Breast epithelium (tissue), 4 donors: ENCODE results near the gene SPATA24. TPM values are rescaled to one million over a fixed set of nuclear protein-coding genes. Genes with fewer than 3 reads are reported as not detected.
A peak's percentile ranks its signal among the peaks of the same experiment; 100 is the strongest.

Experiments
- DNase-seq, 2 donors: peaks; one replicate each; pipeline ENCODE4 v3.0.0-alpha.2; 2019; ENCODE audit warnings: low spot score in 2 of 2
- H3K27ac ChIP-seq, 2 donors: fragments of 200-600 bp; sonication (generic) in 1 of 2; one replicate each; pipeline ENCODE4 v1.5.1; 2016 to 2019; ENCODE audit warnings: mild to moderate bottlenecking in 1 of 2
- H3K27me3 ChIP-seq, 2 donors: fragments of 200-600 bp; sonication (generic) in 1 of 2; one replicate each; pipeline versions ENCODE4 v1.5.1 to v1.6.0; 2017 to 2019; ENCODE audit warnings: control low read depth in 1 of 2, mild to moderate bottlenecking in 1 of 2
- H3K36me3 ChIP-seq: fragments of 200-600 bp; one replicate; pipeline ENCODE4 v1.5.1; 2019
- H3K4me1 ChIP-seq, 2 donors: fragments of 200-600 bp; sonication (generic); one replicate each; pipeline ENCODE4 v1.5.1; 2016 to 2019; ENCODE audit warnings: control low read depth in 1 of 2
- H3K4me3 ChIP-seq, 3 donors: fragments of 200-600 bp; sonication (generic); 1 replicate in 2 of 3; 2 replicates in 1 of 3; pipeline ENCODE4 v1.5.1; 2016 to 2019; ENCODE audit warnings: mild to moderate bottlenecking in 3 of 3, moderate library complexity in 2 of 3
- H3K9me3 ChIP-seq, 2 donors: fragments of 200-600 bp; sonication (generic) in 1 of 2; one replicate each; pipeline ENCODE4 v1.5.1; 2016 to 2019; ENCODE audit warnings: control low read depth in 1 of 2
- CTCF ChIP-seq, 3 donors: fragments of 450-650 bp; IDR thresholded peaks; one replicate each; pipeline ENCODE4 v1.5.1; 2016 to 2017; ENCODE audit warnings: antibody characterized with exemption in 3 of 3, mild to moderate bottlenecking in 3 of 3, moderate library complexity in 3 of 3
- POLR2A ChIP-seq: fragments of 450-650 bp; IDR thresholded peaks from one replicate; pipeline ENCODE4 v1.6.1; 2016; ENCODE audit warnings: antibody characterized with exemption, mild to moderate bottlenecking, moderate library complexity
- POLR2AphosphoS5 ChIP-seq, 3 donors: sonication (generic); formaldehyde crosslinking; IDR thresholded peaks; one replicate each; pipeline ENCODE4 v1.6.1; 2017; ENCODE audit warnings: antibody characterized with exemption in 3 of 3
- intact Hi-C: fragments of 100-400 bp; cut with DNase I; formaldehyde crosslinking; loops from one replicate; pipeline ENCODE4 v1.15.1; 2023; ENCODE audit warnings: low total_unique reads
- total RNA-seq, 3 donors: library from RNA; depleted of rRNA; stranded (reverse); fragments of >200 nt; gene quantifications; one replicate each; pipeline ENCODE4 v1.1.0, GENCODE V29; 2016

SPATA24 gene
- total RNA-seq, 3 donors from 2014 or later = 0.98 to 2.4 (median 2.2) TPM

- H3K4me3 ChIP-seq = peak within 1 kb of the TSS; percentile 37 to 68 (median 53)
- peaks cover 3 to 10% of the 10 kb centered on the region in 2 donors for H3K4me1 ChIP-seq
- intact Hi-C loops = loop anchor here (10.0 kb wide), 1 partner anchor 100 kb away; the partner anchor contains the start of gene MATR3
- H3K36me3 ChIP-seq = no peaks in the 10 kb centered on the region
- TF ChIP-seq POLR2A = no peak
- no peak for TF ChIP-seq CTCF (IDR thresholded peaks at IDR 0.05)
- no peak for TF ChIP-seq POLR2AphosphoS5 (IDR thresholded peaks at IDR 0.05)
- H3K27ac ChIP-seq = peak within 1 kb of the TSS in 1 of 2 donors; percentile 62
- no peaks in the 10 kb centered on the region for H3K9me3 ChIP-seq
- DNase-seq = no peak
- peaks cover 0 to 3% of the 10 kb centered on the region in 2 donors for H3K27me3 ChIP-seq
These were observed 9.0 kb downstream of the SPATA24 start, which contains the start of gene PROB1 for GRCh38 chr5:139394654-139395566. PROB1 (minus strand) TSS chr5:139395104; CDS start chr5:139395081, 23 bp downstream.

DNA sequence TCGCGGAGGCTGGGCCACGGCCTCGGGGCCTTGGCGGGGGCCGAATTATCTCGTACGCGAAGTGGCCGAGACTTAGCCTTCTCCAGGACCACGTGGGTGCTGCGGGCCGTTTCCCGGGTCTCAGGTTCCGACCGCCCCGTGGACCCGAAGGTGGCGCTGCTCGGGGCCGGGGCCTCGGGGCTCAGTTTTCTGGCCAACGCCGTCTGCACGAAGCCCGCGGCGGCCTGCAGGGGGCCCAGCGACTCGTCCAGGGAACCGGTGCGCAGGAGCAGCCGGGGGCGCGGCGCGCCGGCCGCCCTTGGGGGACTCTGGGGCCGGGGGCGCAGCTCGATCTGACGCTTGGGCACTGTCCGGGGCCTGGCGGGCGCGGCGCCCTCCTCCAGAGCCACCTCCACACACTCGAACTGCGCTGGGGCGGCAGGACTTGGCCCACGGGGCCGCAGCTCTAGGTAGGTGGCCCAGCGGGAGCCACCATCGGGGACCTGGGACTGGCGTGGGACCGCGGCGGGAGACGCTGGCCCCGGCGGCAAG, 9.7 kb downstream of the SPATA24 start:
- peak overlapping the region in 1 of 2 donors; percentile 62 for H3K27ac ChIP-seq
- H3K9me3 ChIP-seq = no peaks in the 10 kb centered on the region
- DNase-seq = no peak
- H3K4me1 ChIP-seq = peaks cover 3 to 10% of the 10 kb centered on the region in 2 donors
- peak overlapping the region; percentile 37 to 68 (median 53) for H3K4me3 ChIP-seq
- no peaks in the 10 kb centered on the region for H3K36me3 ChIP-seq
- TF ChIP-seq CTCF (IDR thresholded peaks at IDR 0.05) = peak in 1 of 3 donors; percentile 21
- no peak for TF ChIP-seq POLR2AphosphoS5 (IDR thresholded peaks at IDR 0.05)
- TF ChIP-seq POLR2A = no peak
- peaks cover 0 to 3% of the 10 kb centered on the region in 2 donors for H3K27me3 ChIP-seq
- intact Hi-C loops = loop anchor here (10.0 kb wide), 1 partner anchor 99 kb away; the partner anchor contains the start of gene MATR3

GRCh38 chr5:139393497-139394122, 10.3 kb downstream of the SPATA24 start:
- DNase-seq = no peak
- Histone ChIP-seq H3K27ac (peak overlapping the region in 1 of 2 donors; percentile 62), H3K36me3 (no peaks in the 10 kb centered on the region), H3K4me3 (peak overlapping the region; percentile 37 to 68 (median 53)), H3K9me3 (no peaks in the 10 kb centered on the region), H3K27me3 (peaks cover 0 to 3% of the 10 kb centered on the region in 2 donors), H3K4me1 (peaks cover 3 to 10% of the 10 kb centered on the region in 2 donors)
- intact Hi-C loops = loop anchor here (10.0 kb wide), 1 partner anchor 99 kb away; the partner anchor contains the start of gene MATR3
- TF ChIP-seq POLR2A = no peak
- TF ChIP-seq CTCF (IDR thresholded peaks at IDR 0.05) = no peak
- TF ChIP-seq POLR2AphosphoS5 (IDR thresholded peaks at IDR 0.05) = no peak

DNA sequence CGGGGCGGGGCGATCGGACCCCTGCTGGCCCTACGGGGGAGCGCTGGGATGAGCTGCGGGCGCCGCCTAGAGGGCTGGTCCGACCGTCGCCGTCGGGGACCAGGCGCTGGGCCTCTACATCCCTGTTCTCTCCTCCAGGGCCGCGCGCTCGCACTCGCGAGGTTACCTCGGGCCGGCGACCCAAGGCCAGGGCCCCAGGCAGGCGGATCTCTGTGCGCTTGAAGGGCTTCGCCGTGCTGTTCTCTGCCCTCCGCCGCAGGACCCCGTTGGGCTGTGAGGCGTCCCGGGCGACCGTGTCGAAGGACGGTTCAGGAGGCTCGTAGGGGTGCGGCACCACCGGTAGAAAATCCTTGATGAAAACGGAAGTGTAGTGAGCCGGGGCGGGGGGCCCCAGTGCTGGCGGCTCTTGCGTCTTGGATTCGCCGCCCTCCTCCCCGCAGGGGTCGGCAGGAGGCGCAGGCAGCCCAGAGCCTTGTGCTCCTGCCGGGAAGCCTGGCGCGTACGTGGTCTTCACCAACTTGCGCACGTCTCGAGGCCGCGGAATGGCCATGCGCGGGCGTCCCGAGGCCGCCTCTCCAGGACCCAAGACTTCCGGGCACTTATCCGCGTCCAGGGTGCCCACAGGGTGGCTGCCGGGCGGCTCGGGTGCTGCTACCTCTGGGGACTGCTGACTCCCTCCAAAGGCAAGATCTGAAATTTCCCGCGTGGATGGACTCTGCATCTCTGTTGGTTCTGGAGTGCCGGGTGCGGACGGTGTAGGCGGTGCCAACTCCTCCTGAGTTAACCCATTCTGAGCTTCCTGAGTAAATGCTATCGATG, 11.0 kb downstream of the SPATA24 start:
- intact Hi-C loops = loop anchor here (10.0 kb wide), 1 partner anchor 98 kb away; the partner anchor contains the start of gene MATR3
- Histone ChIP-seq H3K9me3 (no peaks in the 10 kb centered on the region), H3K27ac (peak overlapping the region; percentile 45 to 88), H3K36me3 (no peaks in the 10 kb centered on the region), H3K4me3 (peak overlapping the region; percentile 37 to 68 (median 53)), H3K4me1 (peaks cover 3 to 16% of the 10 kb centered on the region in 2 donors), H3K27me3 (peaks cover 0 to 3% of the 10 kb centered on the region in 2 donors)
- no peak for DNase-seq
- no peak for TF ChIP-seq POLR2A
- no peak for TF ChIP-seq POLR2AphosphoS5 (IDR thresholded peaks at IDR 0.05)
- TF ChIP-seq CTCF (IDR thresholded peaks at IDR 0.05) = peak in 2 of 3 donors; percentile 40 to 46
